HepG2 (cell line): ENCODE measurements around the gene FAM118B. TPM values are rescaled to one million over a fixed set of nuclear protein-coding genes. Genes with fewer than 3 reads are reported as not detected.

ENCODE experiments used
- ATAC-seq: fragments of 200-7000 bp; cut with Tn5 transposase; 3 replicates; pipeline ENCODE4 v1.9.1; 2020; ENCODE audit warnings: mild to moderate bottlenecking, moderate library complexity
- BruUV-seq: library from RNA; stranded (reverse); fragments of 400-500 nt; replicated peaks from 2 replicates; lab custom pipeline; 2021; lab: Mats Ljungman, UMichigan
- CTCF ChIA-PET: fragments of 300-600 bp; formaldehyde crosslinking; extraction: SDS; loops from one replicate; lab custom pipeline; 2021; ENCODE audit warnings: low total read pairs, inconsistent platforms, low intra/inter-chr PET ratio; lab: Yijun Ruan, JAX
- POLR2A ChIA-PET: fragments of 350-600 bp; sonication (Branson Sonifier 250); formaldehyde crosslinking; loops from one replicate; lab custom pipeline; 2020; ENCODE audit warnings: antibody characterized with exemption, inconsistent platforms; lab: Yijun Ruan, JAX
- DNase-seq: peaks from one replicate; pipeline ENCODE4 v3.0.0-alpha.2; 2015; ENCODE audit warnings: low spot score
- FAIRE-seq: peaks from 3 replicates; lab custom pipeline; 2011; peaks lifted over from hg19 to GRCh38; lab: Jason Lieb, UNC
- H2AFZ ChIP-seq: one replicate; pipeline ENCODE4 v1.6.1; 2011; ENCODE audit warnings: low read length, inconsistent platforms
- H3K27ac ChIP-seq: fragments of 300-600 bp; 3 replicates; pipeline ENCODE4 v1.8.0; 2011; ENCODE audit warnings: mixed run types, mild to moderate bottlenecking, mixed read lengths, low read length, inconsistent platforms; ENCODE audit not compliant: insufficient read depth; ENCODE audit errors: extremely low read length
- H3K27me3 ChIP-seq, 2 experiments: fragments of 200-600 bp in 1 of 2; 2 replicates in 1 of 2; 3 replicates in 1 of 2; pipeline versions ENCODE4 v1.6.0 to v1.8.0; 2011; ENCODE audit warnings: low read length in 2 of 2, mild to moderate bottlenecking in 2 of 2, moderate library complexity in 2 of 2, inconsistent platforms in 1 of 2; ENCODE audit not compliant: insufficient read depth in 2 of 2, control insufficient read depth in 1 of 2
- H3K36me3 ChIP-seq, 2 experiments: fragments of 200-600 bp in 1 of 2; replicated peaks in 1 of 2; 2 replicates in 1 of 2; 3 replicates in 1 of 2; pipeline versions ENCODE4 v1.5.1 to v1.8.0; 2011; ENCODE audit warnings: low read length in 2 of 2, inconsistent platforms in 1 of 2; ENCODE audit not compliant: insufficient read depth in 2 of 2, control insufficient read depth in 1 of 2
- H3K4me1 ChIP-seq: 2 replicates; pipeline ENCODE4 v1.5.1; 2012; ENCODE audit warnings: low read length, inconsistent platforms; ENCODE audit not compliant: insufficient read depth
- H3K4me2 ChIP-seq: 2 replicates; pipeline ENCODE4 v1.6.0; 2011; ENCODE audit warnings: low read depth, low read length, inconsistent platforms
- H3K4me3 ChIP-seq, 3 experiments: fragments of 200-600 bp in 1 of 3; sonication (generic), shearing (Covaris generic) in 1 of 3; replicated peaks in 1 of 3; 2 replicates each; pipeline ENCODE4 v1.5.1; 2011 to 2016; ENCODE audit warnings: low read length in 3 of 3, inconsistent platforms in 2 of 3, low read depth in 2 of 3, mild to moderate bottlenecking in 2 of 3, control low read depth in 1 of 3, mixed read lengths in 1 of 3; ENCODE audit not compliant: insufficient read depth in 1 of 3
- H3K79me2 ChIP-seq: one replicate; pipeline ENCODE4 v1.6.1; 2011; ENCODE audit warnings: low read length, inconsistent platforms; ENCODE audit not compliant: insufficient read depth
- H3K9ac ChIP-seq: 2 replicates; pipeline ENCODE4 v1.6.0; 2011; ENCODE audit warnings: mild to moderate bottlenecking, low read depth, low read length, inconsistent platforms; ENCODE audit not compliant: insufficient read depth
- H3K9me3 ChIP-seq: 2 replicates; pipeline ENCODE4 v1.5.1; 2012; ENCODE audit warnings: mild to moderate bottlenecking, low read length
- H4K20me1 ChIP-seq: 2 replicates; pipeline ENCODE4 v1.6.0; 2011; ENCODE audit warnings: inconsistent platforms, mild to moderate bottlenecking, low read length, moderate library complexity; ENCODE audit not compliant: insufficient read depth
- ATF1 ChIP-seq: IDR thresholded peaks from 2 replicates; pipeline ENCODE4 v1.6.1; 2016; ENCODE audit warnings: mild to moderate bottlenecking, control low read depth
- HNF4A ChIP-seq: sonication (generic); formaldehyde crosslinking; IDR thresholded peaks from 2 replicates; pipeline ENCODE4 v1.4.0; 2020; ENCODE audit warnings: missing genetic modification reagents
- NCOA1 ChIP-seq: sonication (generic); formaldehyde crosslinking; IDR thresholded peaks from 2 replicates; pipeline ENCODE4 v1.9.0; 2021; ENCODE audit warnings: missing genetic modification reagents
- NFE2L2 ChIP-seq: fragments of 150-350 bp; IDR thresholded peaks from 2 replicates; pipeline ENCODE4 v1.6.1; 2014; ENCODE audit warnings: low read length
- XRCC5 ChIP-seq: fragments of 200-400 bp; formaldehyde crosslinking; optimal IDR thresholded peaks from 2 replicates; pipeline ENCODE3; 2017; ENCODE audit warnings: mild to moderate bottlenecking, low read length
- WGBS: methylation state at CpG from one replicate; pipeline ENCODE4 v1.1.6; 2017; ENCODE audit warnings: low lambda C conversion rate; 5-methylcytosine and 5-hydroxymethylcytosine counted together
- in situ Hi-C: cut with HindIII; loops from 2 replicates; pipeline ENCODE4 v1.10.0; 2017; ENCODE audit warnings: low pct_unique_long_range_greater_than_20kb; ENCODE audit not compliant: extremely low pct_ligation_motif_present
- intact Hi-C: fragments of 100-400 bp; cut with micrococcal nuclease; formaldehyde crosslinking; loops from one replicate; pipeline ENCODE4 v1.10.0; 2022; ENCODE audit not compliant: unreplicated experiment
- polyA plus RNA-seq, 8 experiments: library from polyadenylated mRNA; depleted of rRNA in 3 of 8; stranded (reverse) in 7 of 8; unstranded in 1 of 8; fragments of >200 nt; fragmentation: Illumina TruSeq in 4 of 8; extraction: Trizol in 4 of 8; gene quantifications; 2 replicates each; pipeline versions ENCODE4 v1.2.1 to v1.2.3, GENCODE V29; 2011 to 2016; ENCODE audit warnings: low read depth in 4 of 8, missing spikeins in 1 of 8, mixed read lengths in 1 of 8; ENCODE audit not compliant: insufficient read depth in 1 of 8
- total RNA-seq, 5 experiments: library from RNA; depleted of rRNA; stranded (reverse); fragments of >200 nt; fragmentation: Illumina TruSeq; extraction: Trizol; gene quantifications; 2 replicates each; pipeline ENCODE4 v1.2.3, GENCODE V29; 2016; ENCODE audit warnings: low read depth in 1 of 5
- TF ChIP-seq, protein P1 (sequence below): sonication (generic); formaldehyde crosslinking; IDR thresholded peaks from 2 replicates; pipeline ENCODE4 v1.9.0; 2021; ENCODE audit warnings: missing genetic modification reagents, mild to moderate bottlenecking, borderline replicate concordance
- TF ChIP-seq, protein P2 (sequence below): sonication (generic); formaldehyde crosslinking; IDR thresholded peaks from 2 replicates; pipeline ENCODE4 v1.8.1; 2023; ENCODE audit warnings: mild to moderate bottlenecking, moderate library complexity, missing genetic modification reagents
- TF ChIP-seq, protein P3 (sequence below): sonication (generic); formaldehyde crosslinking; IDR thresholded peaks from 2 replicates; pipeline ENCODE4 v1.5.0; 2020; ENCODE audit warnings: missing genetic modification reagents
- TF ChIP-seq, protein P4 (sequence below): sonication (generic); formaldehyde crosslinking; IDR thresholded peaks from 2 replicates; pipeline ENCODE4 v1.4.0; 2020; ENCODE audit warnings: missing genetic modification reagents
- TF ChIP-seq, protein P5 (sequence below): sonication (generic); formaldehyde crosslinking; IDR thresholded peaks from 2 replicates; pipeline ENCODE4 v1.4.0; 2020; ENCODE audit warnings: mild to moderate bottlenecking, missing genetic modification reagents
- TF ChIP-seq, protein P6 (sequence below): sonication (generic); formaldehyde crosslinking; IDR thresholded peaks from 2 replicates; pipeline ENCODE4 v1.5.0; 2020; ENCODE audit warnings: mild to moderate bottlenecking, missing genetic modification reagents

The FAM118B gene
- total and polyA plus RNA-seq, 2 of the 13 experiments (the other 11 are each of a cell fraction or from before 2014, with no cell fraction given), result 10.2 to 25.7 TPM

DNA sequence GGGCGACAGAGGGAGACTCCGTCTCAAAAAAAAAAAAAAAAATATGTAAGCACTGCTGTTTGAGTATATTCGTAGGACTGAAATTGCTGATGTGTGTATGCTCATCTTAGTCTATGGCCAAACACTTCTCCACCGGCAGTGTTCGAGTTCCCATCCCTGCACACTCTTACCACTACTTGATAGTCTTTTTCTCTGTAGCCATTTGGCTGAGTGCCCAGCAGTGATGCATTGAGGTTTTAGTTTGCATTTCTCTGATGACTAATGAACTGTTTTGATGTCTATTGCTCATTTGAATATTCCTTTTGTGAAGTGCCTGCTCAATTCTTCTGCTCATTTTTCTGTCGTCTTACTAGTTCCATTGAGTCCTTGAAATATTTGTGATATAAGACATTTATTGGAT, 73.2 kb downstream of the FAM118B start (continued):
- TF ChIP-seq, protein P1, sequence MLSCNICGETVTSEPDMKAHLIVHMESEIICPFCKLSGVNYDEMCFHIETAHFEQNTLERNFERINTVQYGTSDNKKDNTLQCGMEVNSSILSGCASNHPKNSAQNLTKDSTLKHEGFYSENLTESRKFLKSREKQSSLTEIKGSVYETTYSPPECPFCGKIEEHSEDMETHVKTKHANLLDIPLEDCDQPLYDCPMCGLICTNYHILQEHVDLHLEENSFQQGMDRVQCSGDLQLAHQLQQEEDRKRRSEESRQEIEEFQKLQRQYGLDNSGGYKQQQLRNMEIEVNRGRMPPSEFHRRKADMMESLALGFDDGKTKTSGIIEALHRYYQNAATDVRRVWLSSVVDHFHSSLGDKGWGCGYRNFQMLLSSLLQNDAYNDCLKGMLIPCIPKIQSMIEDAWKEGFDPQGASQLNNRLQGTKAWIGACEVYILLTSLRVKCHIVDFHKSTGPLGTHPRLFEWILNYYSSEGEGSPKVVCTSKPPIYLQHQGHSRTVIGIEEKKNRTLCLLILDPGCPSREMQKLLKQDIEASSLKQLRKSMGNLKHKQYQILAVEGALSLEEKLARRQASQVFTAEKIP (CRISPR knock-in tag), result no peak

DNA sequence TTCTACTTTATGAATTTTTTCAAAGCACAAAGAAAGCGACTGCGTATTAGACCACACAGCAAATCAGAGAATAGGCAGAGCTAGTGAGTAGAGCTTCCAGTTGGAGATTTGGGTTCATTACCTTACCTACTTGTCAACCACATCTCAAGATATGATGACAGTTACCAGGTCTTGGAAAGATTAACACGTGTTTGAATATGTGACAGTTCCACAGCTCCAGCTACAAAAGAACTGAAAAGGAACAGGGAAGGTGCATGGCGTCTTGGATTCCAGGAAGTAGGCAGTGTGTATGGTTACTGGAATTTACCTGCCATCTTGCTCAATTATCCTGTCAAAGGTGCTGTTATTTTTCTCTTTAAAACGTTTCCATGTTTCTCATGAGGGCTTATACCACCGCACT, 76.7 kb downstream of the FAM118B start:
- peaks cover 13 to 22% of the 10 kb centered on the region in 2 experiments; a peak in 2 of 5 replicates for H3K36me3 ChIP-seq
- no peak overlapping the region for H2AFZ ChIP-seq
- FAIRE-seq (no peak), DNase-seq (no peak), ATAC-seq (no peak)
- peaks cover 15% of the 10 kb centered on the region for H3K4me1 ChIP-seq
- H4K20me1 ChIP-seq, result no peaks in the 10 kb centered on the region
- intact Hi-C loops (no loop called here), in situ Hi-C loops (no loop called here)
- no peaks in the 10 kb centered on the region for H3K9me3 ChIP-seq
- CTCF ChIA-PET, result no interaction called here
- H3K79me2 ChIP-seq, result peaks cover 10% of the 10 kb centered on the region
- H3K9ac ChIP-seq, result no peak overlapping the region
- H3K4me2 ChIP-seq, result no peak overlapping the region
- H3K4me3 ChIP-seq, result no peak overlapping the region
- POLR2A ChIA-PET, result no interaction called here
- no TSS peak for BruUV-seq
- no peak overlapping the region for H3K27ac ChIP-seq
- 92% methylated on average over 6 of the region's 6 CpGs for WGBS
- no peaks in the 10 kb centered on the region for H3K27me3 ChIP-seq
- TF ChIP-seq, protein P2, sequence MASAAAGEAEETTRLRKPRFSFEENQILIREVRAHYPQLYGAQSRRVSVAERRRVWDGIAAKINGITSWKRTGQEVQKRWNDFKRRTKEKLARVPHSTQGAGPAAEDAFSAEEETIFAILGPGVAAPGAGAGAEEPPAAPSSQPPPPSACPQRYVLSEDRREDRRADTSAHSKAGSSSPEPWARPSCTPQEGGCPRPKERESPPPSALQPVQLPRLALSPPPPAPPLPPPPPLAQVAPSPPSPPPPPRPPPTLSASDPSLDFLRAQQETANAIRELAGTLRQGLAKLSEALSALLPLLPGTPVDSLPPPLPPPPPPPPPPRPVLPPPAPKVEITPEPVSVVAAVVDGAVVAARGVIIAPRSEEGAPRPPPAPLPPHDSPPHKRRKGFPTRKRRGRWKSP (CRISPR knock-in tag), result no peak
- TF ChIP-seq, protein P3, sequence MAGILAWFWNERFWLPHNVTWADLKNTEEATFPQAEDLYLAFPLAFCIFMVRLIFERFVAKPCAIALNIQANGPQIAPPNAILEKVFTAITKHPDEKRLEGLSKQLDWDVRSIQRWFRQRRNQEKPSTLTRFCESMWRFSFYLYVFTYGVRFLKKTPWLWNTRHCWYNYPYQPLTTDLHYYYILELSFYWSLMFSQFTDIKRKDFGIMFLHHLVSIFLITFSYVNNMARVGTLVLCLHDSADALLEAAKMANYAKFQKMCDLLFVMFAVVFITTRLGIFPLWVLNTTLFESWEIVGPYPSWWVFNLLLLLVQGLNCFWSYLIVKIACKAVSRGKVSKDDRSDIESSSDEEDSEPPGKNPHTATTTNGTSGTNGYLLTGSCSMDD (CRISPR knock-in tag), result no peak
- no peak for TF ChIP-seq NFE2L2
- TF ChIP-seq NCOA1 (CRISPR knock-in tag), result no peak
- TF ChIP-seq, protein P4, sequence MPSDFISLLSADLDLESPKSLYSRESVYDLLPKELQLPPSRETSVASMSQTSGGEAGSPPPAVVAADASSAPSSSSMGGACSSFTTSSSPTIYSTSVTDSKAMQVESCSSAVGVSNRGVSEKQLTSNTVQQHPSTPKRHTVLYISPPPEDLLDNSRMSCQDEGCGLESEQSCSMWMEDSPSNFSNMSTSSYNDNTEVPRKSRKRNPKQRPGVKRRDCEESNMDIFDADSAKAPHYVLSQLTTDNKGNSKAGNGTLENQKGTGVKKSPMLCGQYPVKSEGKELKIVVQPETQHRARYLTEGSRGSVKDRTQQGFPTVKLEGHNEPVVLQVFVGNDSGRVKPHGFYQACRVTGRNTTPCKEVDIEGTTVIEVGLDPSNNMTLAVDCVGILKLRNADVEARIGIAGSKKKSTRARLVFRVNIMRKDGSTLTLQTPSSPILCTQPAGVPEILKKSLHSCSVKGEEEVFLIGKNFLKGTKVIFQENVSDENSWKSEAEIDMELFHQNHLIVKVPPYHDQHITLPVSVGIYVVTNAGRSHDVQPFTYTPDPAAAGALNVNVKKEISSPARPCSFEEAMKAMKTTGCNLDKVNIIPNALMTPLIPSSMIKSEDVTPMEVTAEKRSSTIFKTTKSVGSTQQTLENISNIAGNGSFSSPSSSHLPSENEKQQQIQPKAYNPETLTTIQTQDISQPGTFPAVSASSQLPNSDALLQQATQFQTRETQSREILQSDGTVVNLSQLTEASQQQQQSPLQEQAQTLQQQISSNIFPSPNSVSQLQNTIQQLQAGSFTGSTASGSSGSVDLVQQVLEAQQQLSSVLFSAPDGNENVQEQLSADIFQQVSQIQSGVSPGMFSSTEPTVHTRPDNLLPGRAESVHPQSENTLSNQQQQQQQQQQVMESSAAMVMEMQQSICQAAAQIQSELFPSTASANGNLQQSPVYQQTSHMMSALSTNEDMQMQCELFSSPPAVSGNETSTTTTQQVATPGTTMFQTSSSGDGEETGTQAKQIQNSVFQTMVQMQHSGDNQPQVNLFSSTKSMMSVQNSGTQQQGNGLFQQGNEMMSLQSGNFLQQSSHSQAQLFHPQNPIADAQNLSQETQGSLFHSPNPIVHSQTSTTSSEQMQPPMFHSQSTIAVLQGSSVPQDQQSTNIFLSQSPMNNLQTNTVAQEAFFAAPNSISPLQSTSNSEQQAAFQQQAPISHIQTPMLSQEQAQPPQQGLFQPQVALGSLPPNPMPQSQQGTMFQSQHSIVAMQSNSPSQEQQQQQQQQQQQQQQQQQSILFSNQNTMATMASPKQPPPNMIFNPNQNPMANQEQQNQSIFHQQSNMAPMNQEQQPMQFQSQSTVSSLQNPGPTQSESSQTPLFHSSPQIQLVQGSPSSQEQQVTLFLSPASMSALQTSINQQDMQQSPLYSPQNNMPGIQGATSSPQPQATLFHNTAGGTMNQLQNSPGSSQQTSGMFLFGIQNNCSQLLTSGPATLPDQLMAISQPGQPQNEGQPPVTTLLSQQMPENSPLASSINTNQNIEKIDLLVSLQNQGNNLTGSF (CRISPR knock-in tag), result no peak
- no peak for TF ChIP-seq HNF4A (CRISPR knock-in tag)
- TF ChIP-seq, protein P5, sequence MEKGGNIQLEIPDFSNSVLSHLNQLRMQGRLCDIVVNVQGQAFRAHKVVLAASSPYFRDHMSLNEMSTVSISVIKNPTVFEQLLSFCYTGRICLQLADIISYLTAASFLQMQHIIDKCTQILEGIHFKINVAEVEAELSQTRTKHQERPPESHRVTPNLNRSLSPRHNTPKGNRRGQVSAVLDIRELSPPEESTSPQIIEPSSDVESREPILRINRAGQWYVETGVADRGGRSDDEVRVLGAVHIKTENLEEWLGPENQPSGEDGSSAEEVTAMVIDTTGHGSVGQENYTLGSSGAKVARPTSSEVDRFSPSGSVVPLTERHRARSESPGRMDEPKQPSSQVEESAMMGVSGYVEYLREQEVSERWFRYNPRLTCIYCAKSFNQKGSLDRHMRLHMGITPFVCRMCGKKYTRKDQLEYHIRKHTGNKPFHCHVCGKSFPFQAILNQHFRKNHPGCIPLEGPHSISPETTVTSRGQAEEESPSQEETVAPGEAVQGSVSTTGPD (CRISPR knock-in tag), result no peak
- no peak for TF ChIP-seq XRCC5
- no peak for TF ChIP-seq ATF1 (CRISPR knock-in tag)
- TF ChIP-seq, protein P6, sequence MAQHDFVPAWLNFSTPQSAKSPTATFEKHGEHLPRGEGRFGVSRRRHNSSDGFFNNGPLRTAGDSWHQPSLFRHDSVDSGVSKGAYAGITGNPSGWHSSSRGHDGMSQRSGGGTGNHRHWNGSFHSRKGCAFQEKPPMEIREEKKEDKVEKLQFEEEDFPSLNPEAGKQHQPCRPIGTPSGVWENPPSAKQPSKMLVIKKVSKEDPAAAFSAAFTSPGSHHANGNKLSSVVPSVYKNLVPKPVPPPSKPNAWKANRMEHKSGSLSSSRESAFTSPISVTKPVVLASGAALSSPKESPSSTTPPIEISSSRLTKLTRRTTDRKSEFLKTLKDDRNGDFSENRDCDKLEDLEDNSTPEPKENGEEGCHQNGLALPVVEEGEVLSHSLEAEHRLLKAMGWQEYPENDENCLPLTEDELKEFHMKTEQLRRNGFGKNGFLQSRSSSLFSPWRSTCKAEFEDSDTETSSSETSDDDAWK (CRISPR knock-in tag), result no peak
